ENCODE data around the gene PDE6G.
"Not testable (repeated sequence)": the region's sequence is repeated elsewhere in the genome, so short reads cannot be mapped to it uniquely, and the experiment has no call there.

The PDE6G gene

GRCh38 chr17:81635431-81635830 is 20.9 kb downstream of the PDE6G start:
- no peak for DNase-seq (ENCODE audit: low spot score)

- no peak for DNase-seq (ENCODE audit: low spot score)
Measured at GRCh38 chr17:81631482-81631881, 24.9 kb downstream of the PDE6G start.

GRCh38 chr17:81630274-81630673 is 26.1 kb downstream of the PDE6G start:
- DNase-seq (ENCODE audit: low spot score): no peak

- DNase-seq (ENCODE audit: low spot score): no peak
Measured at GRCh38 chr17:81621494-81622130, 34.7 kb downstream of the PDE6G start.

GRCh38 chr17:81618307-81618706 is 38.0 kb downstream of the PDE6G start:
- DNase-seq (ENCODE audit: low spot score): not testable (repeated sequence)

- no peak for DNase-seq (ENCODE audit: low spot score)
Measured at GRCh38 chr17:81616877-81617276, 39.5 kb downstream of the PDE6G start.

- no peak for DNase-seq (ENCODE audit: low spot score)
Measured at GRCh38 chr17:81615401-81615930, 40.9 kb downstream of the PDE6G start.

- no peak for DNase-seq (ENCODE audit: low spot score)
Measured at GRCh38 chr17:81612172-81612970, 44.0 kb downstream of the PDE6G start.

- no peak for DNase-seq (ENCODE audit: low spot score)
Measured at GRCh38 chr17:81609541-81610311, 46.6 kb downstream of the PDE6G start.

- DNase-seq (ENCODE audit: low spot score): no peak
Measured at GRCh38 chr17:81608605-81609004, 47.7 kb downstream of the PDE6G start.

GRCh38 chr17:81608082-81608481 is 48.3 kb downstream of the PDE6G start:
- DNase-seq (ENCODE audit: low spot score): no peak

GRCh38 chr17:81607431-81607830 is 48.9 kb downstream of the PDE6G start:
- no peak for DNase-seq (ENCODE audit: low spot score)

GRCh38 chr17:81603846-81604610 is 52.3 kb downstream of the PDE6G start:
- no peak for DNase-seq (ENCODE audit: low spot score)

- DNase-seq (ENCODE audit: low spot score): peak; percentile 74
Measured at GRCh38 chr17:81601525-81602120, 54.7 kb downstream of the PDE6G start.

Measured in hematopoietic multipotent progenitor cell treated with erythropoietin and hydrocortisone succinate and interleukin-3 and kit ligand, for 15 days (in vitro differentiated cells).